Right lobe of liver (tissue), 6 donors: ENCODE results near the gene ECT2. TPM values are rescaled to one million over a fixed set of nuclear protein-coding genes. Genes with fewer than 3 reads are reported as not detected.
A peak's percentile ranks its signal among the peaks of the same experiment; 100 is the strongest.
"Not testable (repeated sequence)": the region's sequence is repeated elsewhere in the genome, so short reads cannot be mapped to it uniquely, and the experiment has no call there.

Experiments used
- ATAC-seq, 4 donors: fragments of 200-7000 bp; cut with Tn5 transposase; one replicate each; pipeline ENCODE4 v1.9.1; 2020; ENCODE audit warnings: mild to moderate bottlenecking in 4 of 4, moderate library complexity in 4 of 4
- DNase-seq, 3 donors: peaks; one replicate each; pipeline ENCODE4 v3.0.0-alpha.2; 2020
- H3K27ac ChIP-seq, 3 donors: fragments of 200-600 bp; one replicate each; pipeline ENCODE4 v1.8.0; 2022
- H3K27me3 ChIP-seq, 2 donors: fragments of 200-600 bp; one replicate each; pipeline ENCODE4 v1.8.0; 2022
- H3K36me3 ChIP-seq, 4 donors: fragments of 200-600 bp; sonication (generic) in 1 of 4; one replicate each; pipeline versions ENCODE4 v1.5.1 to v1.8.0; 2017 to 2022; ENCODE audit warnings: control low read depth in 1 of 4
- H3K4me1 ChIP-seq, 4 donors: fragments of 200-600 bp; sonication (generic) in 1 of 4; one replicate each; pipeline versions ENCODE4 v1.5.1 to v1.8.0; 2017 to 2022; ENCODE audit warnings: control low read depth in 1 of 4
- H3K4me3 ChIP-seq, 3 donors: fragments of 200-600 bp; one replicate each; pipeline ENCODE4 v1.8.0; 2022
- H3K9me3 ChIP-seq, 4 donors: fragments of 200-600 bp; sonication (generic) in 1 of 4; one replicate each; pipeline versions ENCODE4 v1.5.1 to v1.8.0; 2017 to 2022; ENCODE audit warnings: control low read depth in 1 of 4
- CTCF ChIP-seq, 4 donors: fragments of 200-600 bp in 3 of 4; fragments of 450-650 bp in 1 of 4; IDR thresholded peaks; one replicate each; pipeline versions ENCODE4 v1.5.1 to v1.8.0; 2016 to 2022; ENCODE audit warnings: antibody characterized with exemption in 4 of 4, mild to moderate bottlenecking in 2 of 4
- POLR2A ChIP-seq: fragments of 450-650 bp; IDR thresholded peaks from one replicate; pipeline ENCODE4 v1.6.1; 2017; ENCODE audit warnings: antibody characterized with exemption, mild to moderate bottlenecking
- WGBS: methylation state at CpG from one replicate; pipeline ENCODE4 v1.1.6; 2018; ENCODE audit warnings: low coverage, low lambda C conversion rate; ENCODE audit not compliant: insufficient coverage; ENCODE audit errors: missing lambda C conversion rate; 5-methylcytosine and 5-hydroxymethylcytosine counted together
- intact Hi-C, 2 donors: fragments of 100-400 bp; cut with DNase I; formaldehyde crosslinking; loops; one replicate each; pipeline versions ENCODE4 v1.11.2 to v1.14.1; 2022
- small RNA-seq, 2 experiments: library from RNA; depleted of rRNA; stranded (forward); fragments of <200 nt; gene quantifications; one replicate each; pipeline ENCODE3, GENCODE V24; 2016
- total RNA-seq, 6 experiments: library from RNA; depleted of rRNA in 2 of 6; stranded (reverse); fragments of >200 nt in 2 of 6; fragmentation: NEBNext Ultra II Directional in 3 of 6; extraction: Animal tissue kit (Norgen Biotek cat#: 25700) in 3 of 6; gene quantifications; one replicate each; pipeline versions ENCODE4 v1.1.0 to v1.2.4, GENCODE V29; 2016 to 2023
- donor health status: DM: no; HTN: yes; CAD: no.
- donor health status: DM: no; HTN: no; CAD: no.
- donor health status: DM: no; HTN: no; CAD: no.
- donor health status: DM: no; HTN: yes; CAD: no.
- donor health status: DM: no; HTN: yes; CAD: no.

The ECT2 gene
- total RNA-seq, 6 experiments from 2014 or later, result 1.5 to 7.8 (median 3.8) TPM

- ATAC-seq, result no peak
- no peaks in the 10 kb centered on the region for H3K36me3 ChIP-seq
- intact Hi-C loops, result no loop called here
Measured at GRCh38 chr3:172859041-172859440, 108.5 kb downstream of the ECT2 start.

DNA sequence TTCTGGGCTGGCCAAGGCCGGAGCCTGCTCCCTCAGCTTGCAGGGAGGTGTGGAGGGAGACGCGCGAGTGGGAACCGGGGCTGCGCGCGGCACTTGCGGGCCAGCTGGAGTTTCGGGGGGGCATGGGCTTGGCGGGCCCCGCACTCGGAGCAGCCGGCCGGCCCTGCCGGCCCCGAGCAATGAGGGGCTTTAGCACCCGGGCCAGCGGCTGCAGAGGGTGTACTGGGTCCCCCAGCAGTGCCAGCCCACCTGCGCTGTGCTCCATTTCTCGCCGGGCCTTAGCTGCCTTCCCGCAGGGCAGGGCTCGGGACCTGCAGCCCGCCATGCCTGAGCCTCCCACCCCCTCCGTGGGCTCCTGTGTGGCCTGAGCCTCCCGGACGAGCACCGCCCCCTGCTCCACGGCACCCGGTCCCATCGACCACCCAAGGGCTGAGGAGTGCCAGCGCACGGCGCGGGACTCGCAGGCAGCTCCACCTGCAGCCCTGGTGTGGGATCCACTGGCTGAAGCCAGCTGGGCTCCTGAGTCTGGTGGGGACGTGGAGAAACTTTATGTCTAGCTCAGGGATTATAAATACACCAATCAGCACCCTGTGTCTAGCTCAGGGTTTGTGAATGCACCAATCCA, 116.3 kb downstream of the ECT2 start:
- intact Hi-C loops, H3K4me1 ChIP-seq, ATAC-seq, H3K4me3 ChIP-seq, H3K27me3 ChIP-seq, H3K9me3 ChIP-seq, H3K27ac ChIP-seq, DNase-seq, H3K36me3 ChIP-seq: not testable (repeated sequence)
- WGBS, result no CpG with 5 or more reads among the region's 38 CpGs

More at GRCh38 chr3:172859041-172859440, 108.5 kb downstream of the ECT2 start:
- no peak for DNase-seq
- Histone ChIP-seq H3K27ac (no peak overlapping the region), H3K9me3 (no peaks in the 10 kb centered on the region), H3K4me1 (no peaks in the 10 kb centered on the region), H3K27me3 (no peaks in the 10 kb centered on the region), H3K4me3 (no peak overlapping the region)
- 57% methylated on average over 2 of the region's 2 CpGs for WGBS
- TF ChIP-seq POLR2A (no peak), CTCF (IDR thresholded peaks at IDR 0.05) (no peak)

GRCh38 chr3:172868582-172869200, 118.2 kb downstream of the ECT2 start:
- Histone ChIP-seq H3K27me3 (no peaks in the 10 kb centered on the region), H3K4me1 (no peaks in the 10 kb centered on the region), H3K4me3 (no peak overlapping the region), H3K9me3 (no peaks in the 10 kb centered on the region), H3K27ac (no peak overlapping the region), H3K36me3 (no peaks in the 10 kb centered on the region)
- ATAC-seq (no peak), DNase-seq (no peak)
- 75% methylated on average over 2 of the region's 2 CpGs for WGBS
- no peak for TF ChIP-seq POLR2A
- no peak for TF ChIP-seq CTCF (IDR thresholded peaks at IDR 0.05)
- intact Hi-C loops, result no loop called here

GRCh38 chr3:172869368-172869771, 118.8 kb downstream of the ECT2 start:
- 38% methylated on average over 3 of the region's 3 CpGs for WGBS
- no peaks in the 10 kb centered on the region for H3K4me1 ChIP-seq
- no peak overlapping the region for H3K4me3 ChIP-seq
- DNase-seq, result no peak
- ATAC-seq, result peak in 1 of 4 donors; percentile 23
- intact Hi-C loops, result no loop called here
- no peak overlapping the region for H3K27ac ChIP-seq
- no peaks in the 10 kb centered on the region for H3K27me3 ChIP-seq
- H3K36me3 ChIP-seq, result no peaks in the 10 kb centered on the region
- no peaks in the 10 kb centered on the region for H3K9me3 ChIP-seq
- TF ChIP-seq CTCF (IDR thresholded peaks at IDR 0.05), result no peak

- H3K27me3 ChIP-seq, result no peaks in the 10 kb centered on the region
- WGBS, result 56% methylated on average over 2 of the region's 3 CpGs
- no peak for TF ChIP-seq POLR2A
- H3K4me1 ChIP-seq, result no peaks in the 10 kb centered on the region
- no peaks in the 10 kb centered on the region for H3K9me3 ChIP-seq
- no peak overlapping the region for H3K4me3 ChIP-seq
- intact Hi-C loops, result no loop called here
- H3K36me3 ChIP-seq, result no peaks in the 10 kb centered on the region
- peak overlapping the region in 1 of 3 donors; percentile 22 for H3K27ac ChIP-seq
- DNase-seq (no peak), ATAC-seq (peak in 2 of 4 donors; percentile 28 to 43)
Measured at GRCh38 chr3:172869784-172870518, 119.4 kb downstream of the ECT2 start.

Small RNAs within 50 kb of the gene (small RNA-seq; reads per million reads assigned to genes)
- 0 reads per million in 2 experiments for gene AC108667.1
- 0 reads per million in 2 experiments for gene RF00139
- gene RNU4-4P, result 0 reads per million in 2 experiments
- 0 reads per million in 2 experiments for gene RNU6-547P

Other genes starting within 250 kb of the ECT2 start
- gene TNFSF10, start 227.3 kb upstream of the ECT2 start, total RNA-seq, result 10 to 100 TPM; 12.9 to 57.6 (median 40.0) TPM
- 10 to 100 TPM in 1 of 6 experiments, 1 to 10 TPM in 5; 1.5 to 13.0 (median 4.3) TPM for gene NCEH1, start 39.7 kb upstream of the ECT2 start, total RNA-seq